DMS114 treated with DMSO at 0.1 percent for 48 hours (cell line): Measurements from ENCODE around the gene OSTF1.

ENCODE experiments used
- DNase-seq: peaks from one replicate; lab custom pipeline; 2025; ENCODE audit not compliant: unreplicated experiment; lab: John Stamatoyannopoulos, UW

The OSTF1 gene

DNA sequence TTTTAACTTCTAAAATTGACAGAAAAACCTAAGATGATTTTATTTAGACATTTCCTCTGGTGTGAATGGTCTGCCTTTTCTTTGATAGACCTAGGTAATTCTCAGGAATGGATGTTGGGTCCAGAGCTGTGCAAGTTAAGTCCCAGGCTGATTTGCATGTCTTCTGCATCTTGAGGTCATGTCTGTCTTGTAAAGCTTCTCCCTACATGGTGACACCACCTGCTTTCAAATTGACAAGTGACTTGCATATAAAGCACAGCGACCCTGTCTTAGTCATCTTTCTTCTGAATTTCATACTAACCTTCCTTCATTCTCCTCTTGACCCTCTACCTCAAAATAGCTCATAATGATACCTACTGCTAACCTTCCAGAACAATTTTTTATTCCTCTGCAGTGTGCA lies 29.2 kb downstream of the OSTF1 start:
- no peak for DNase-seq

GRCh38 chr9:75120686-75121085 lies 32.4 kb downstream of the OSTF1 start:
- no peak for DNase-seq

DNA sequence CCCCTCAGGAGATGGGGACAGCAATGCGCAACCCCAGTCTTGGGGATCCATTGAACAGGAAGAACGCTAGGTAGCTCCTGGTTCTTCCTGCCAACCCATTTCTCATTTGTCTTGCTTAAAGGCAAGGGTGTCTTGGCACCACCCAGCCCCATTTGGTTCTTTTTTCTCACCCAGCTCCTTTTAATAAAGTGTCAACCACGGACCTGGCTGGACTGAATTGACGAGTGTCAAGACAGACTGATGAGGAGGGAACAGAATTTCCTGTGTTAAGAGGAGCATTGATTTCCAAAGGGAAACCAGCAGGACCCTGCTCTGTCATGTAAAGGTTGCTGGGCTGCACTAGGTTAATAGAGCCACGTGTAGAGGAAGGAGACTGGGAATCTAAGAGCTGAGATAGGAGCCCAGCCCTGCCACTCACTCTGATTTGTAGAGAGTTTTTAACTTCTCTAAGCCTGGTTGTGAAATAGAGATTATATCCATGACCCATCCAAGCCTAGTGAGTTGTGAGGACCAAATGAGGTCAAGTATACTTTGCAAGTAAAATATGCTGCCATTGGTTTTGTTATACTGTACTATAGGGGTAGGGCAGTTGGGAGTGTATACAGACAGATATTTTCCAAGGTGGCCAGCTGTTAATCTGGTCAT lies 33.7 kb downstream of the OSTF1 start:
- DNase-seq = no peak

- no peak for DNase-seq
Measured at GRCh38 chr9:75123696-75124095, 35.4 kb downstream of the OSTF1 start.

DNA sequence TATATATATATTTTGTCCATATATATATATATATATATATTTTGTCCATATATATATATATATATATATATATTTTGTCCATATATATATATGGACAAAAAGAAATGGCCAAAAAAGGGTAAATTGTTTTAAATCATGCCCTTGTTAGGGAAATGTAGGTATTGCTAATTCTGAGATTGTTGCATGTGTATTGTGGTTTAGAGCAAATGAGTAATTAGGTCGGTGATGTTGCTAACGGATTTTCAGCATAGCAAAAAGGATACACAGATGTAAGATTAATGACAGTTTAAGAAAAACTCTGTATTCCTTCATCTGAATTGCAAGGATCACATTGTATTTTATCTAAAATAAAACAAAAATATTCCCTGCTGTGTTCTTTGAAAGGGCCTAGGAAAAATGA lies 40.2 kb downstream of the OSTF1 start:
- no peak for DNase-seq

GRCh38 chr9:75130172-75130571 lies 41.9 kb downstream of the OSTF1 start:
- no peak for DNase-seq

DNA sequence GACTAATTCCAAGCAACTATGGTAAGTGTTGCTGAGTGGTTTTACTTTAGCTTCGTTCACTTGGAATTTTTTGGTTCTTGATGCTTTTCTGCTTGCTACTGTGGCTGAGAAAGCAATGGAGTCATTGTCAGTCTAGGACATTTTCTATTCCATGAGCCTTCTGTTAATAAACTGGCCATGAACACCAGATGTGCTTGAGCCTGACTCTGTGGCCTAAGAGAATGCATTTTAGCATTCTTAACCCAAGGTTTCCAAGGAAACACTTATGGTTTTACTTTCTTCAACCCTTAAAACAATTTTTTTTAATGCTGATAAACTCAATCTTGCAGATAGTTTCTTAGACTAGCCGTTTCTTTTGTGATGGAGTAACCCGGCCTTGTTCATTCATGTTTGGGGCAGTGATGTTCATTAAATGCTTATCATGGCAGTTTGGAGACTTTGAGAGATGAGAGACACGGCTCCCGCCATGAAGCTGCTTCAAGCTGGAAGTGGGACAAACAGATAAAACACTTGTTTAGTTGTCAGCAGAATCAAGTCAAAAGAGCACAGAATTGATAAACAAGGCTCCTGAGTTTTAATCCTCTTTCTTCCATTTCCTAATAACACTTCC lies 42.4 kb downstream of the OSTF1 start:
- DNase-seq = no peak

GRCh38 chr9:75131700-75132099 lies 43.4 kb downstream of the OSTF1 start:
- no peak for DNase-seq

DNA sequence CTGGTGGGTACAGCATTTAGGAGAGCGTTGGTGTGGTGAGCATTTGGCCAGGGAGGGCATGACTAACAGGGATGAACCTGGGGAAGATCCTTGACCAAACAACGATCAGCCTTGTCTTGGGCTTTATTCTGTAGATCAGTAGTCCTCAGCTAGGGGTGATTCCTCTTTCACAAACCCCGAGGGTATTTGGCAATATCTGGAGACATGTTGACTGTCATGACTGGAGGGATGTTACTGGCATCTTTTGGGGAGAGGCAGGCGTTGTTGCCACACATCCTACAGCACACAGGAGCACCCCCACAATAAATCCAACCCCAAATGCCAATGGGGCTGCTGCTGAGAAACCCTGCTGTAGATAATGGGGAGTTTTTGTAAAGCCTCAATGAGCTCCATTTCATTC lies 43.9 kb downstream of the OSTF1 start:
- DNase-seq = no peak

DNA sequence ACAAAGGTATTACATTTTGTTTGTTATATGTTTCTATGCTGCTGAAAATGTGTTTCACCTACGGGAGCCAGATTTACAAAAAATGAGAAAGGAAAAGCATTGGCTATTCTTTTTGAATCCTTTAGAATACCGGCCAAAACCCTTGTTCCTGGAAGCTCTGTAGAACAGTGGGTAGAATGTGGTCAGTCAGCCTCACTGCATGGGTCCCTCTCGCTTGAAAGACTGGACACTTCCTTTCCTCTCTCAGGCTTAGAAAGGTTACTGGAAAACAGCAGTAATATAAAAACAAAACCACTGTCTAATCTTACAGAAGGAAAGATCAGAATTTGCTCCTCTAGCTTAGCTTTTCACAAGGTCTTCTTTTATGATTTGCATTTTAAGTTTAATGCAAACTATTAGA lies 45.1 kb downstream of the OSTF1 start:
- no peak for DNase-seq

DNA sequence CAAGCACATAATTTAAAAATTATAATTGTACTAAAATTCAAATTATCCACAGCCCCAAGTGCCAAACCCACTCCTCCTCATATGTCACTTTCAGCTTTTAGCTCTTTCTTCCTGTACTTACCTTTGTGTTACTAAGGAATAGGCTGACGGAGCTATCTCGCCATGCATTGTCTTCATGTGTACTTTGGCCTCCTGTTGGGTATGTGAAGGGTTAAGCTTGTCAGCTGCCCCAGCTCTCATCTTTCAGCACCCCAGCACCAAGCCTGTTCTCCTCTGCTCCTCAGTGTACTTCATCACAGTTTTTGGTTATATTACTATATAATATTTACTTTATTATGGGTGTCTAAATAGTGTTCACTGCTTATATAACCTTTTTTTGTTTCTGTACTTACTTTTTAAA lies 46.2 kb downstream of the OSTF1 start:
- no peak for DNase-seq

- DNase-seq = no peak
Measured at GRCh38 chr9:75138260-75139040, 50.1 kb downstream of the OSTF1 start.

- no peak for DNase-seq
Measured at GRCh38 chr9:75139201-75139600, 50.9 kb downstream of the OSTF1 start.

- no peak for DNase-seq
Measured at GRCh38 chr9:75140261-75140660, 51.9 kb downstream of the OSTF1 start.

GRCh38 chr9:75142202-75142601 lies 53.9 kb downstream of the OSTF1 start:
- no peak for DNase-seq

DNA sequence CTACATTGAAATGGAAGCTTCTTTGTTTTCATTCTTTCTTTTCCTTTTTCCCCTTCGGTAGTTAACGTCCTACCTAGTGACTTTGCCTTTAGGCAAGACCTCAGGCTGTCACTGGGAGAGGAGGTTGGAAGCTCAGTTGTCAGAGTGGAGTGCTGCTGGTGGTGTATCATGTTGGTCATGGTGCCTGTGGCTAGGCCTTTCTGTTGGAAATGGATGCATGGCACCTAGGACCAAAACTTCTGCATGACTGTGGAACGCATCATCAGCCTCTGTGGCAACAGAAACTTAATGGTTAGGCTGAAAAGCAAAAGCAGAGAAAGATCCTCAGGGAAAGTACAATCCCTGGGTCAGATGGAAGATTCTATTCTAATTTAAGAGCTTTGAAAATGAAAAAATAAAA lies 57.9 kb downstream of the OSTF1 start:
- DNase-seq = no peak

DNA sequence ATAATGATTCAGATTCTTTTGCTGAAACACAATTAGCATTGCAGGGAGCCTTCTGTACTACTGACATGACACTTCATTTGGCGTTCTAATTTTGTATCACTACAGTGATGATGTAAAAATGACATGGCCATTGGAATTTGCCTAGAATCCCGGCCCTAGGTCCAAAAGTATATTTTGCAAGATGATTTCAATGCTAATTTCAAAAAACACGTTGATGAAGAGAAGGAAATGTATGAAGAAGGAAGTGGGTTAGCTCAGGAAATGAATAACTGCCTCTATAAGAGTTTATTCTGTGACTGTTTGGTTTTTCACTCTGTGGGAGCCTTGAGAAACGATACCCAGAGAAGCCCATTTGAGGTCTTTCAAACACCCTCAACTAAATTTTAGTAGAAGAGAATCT lies 59.3 kb downstream of the OSTF1 start:
- DNase-seq = no peak

DNA sequence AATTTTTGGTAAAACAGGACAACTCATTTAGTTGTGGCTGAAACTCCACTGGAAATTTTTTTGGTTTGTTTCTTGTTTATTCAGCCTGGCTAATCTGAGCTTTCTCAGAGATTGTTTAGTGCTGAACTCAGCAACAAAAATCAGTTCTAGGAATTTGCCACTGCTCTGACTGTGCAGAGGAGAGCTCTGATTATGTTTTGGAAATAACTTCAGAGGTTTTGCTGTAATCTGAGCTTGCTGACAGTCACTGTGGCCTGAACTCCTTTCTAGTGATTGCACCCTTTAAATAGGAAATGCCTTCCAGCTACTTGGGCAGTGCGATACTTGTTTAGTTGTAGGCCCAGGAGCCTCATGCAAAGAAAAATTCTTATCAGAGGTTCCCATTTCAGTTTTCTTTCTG lies 60.2 kb downstream of the OSTF1 start:
- no peak for DNase-seq

GRCh38 chr9:75149841-75150241 lies 61.5 kb downstream of the OSTF1 start:
- no peak for DNase-seq

GRCh38 chr9:75150512-75150911 lies 62.2 kb downstream of the OSTF1 start:
- DNase-seq = no peak

- no peak for DNase-seq
Measured at GRCh38 chr9:75152416-75152815, 64.1 kb downstream of the OSTF1 start.

- DNase-seq = no peak
Measured at GRCh38 chr9:75156858-75157257, 68.5 kb downstream of the OSTF1 start.
